Neural progenitor cell (in vitro differentiated cells): ENCODE data around the gene RNF115. TPM values are rescaled to one million over a fixed set of nuclear protein-coding genes. Genes with fewer than 3 reads are reported as not detected.

Source experiments
- DNase-seq: peaks from one replicate; pipeline ENCODE4 v3.0.0-alpha.2; 2016; ENCODE audit warnings: low spot score
- H2AFZ ChIP-seq: fragments of 200-600 bp; sonication (generic); replicated peaks from 2 replicates; pipeline ENCODE4 v1.6.1; 2016; ENCODE audit warnings: antibody characterized with exemption
- H3F3A ChIP-seq: fragments of 200-600 bp; sonication (generic); 2 replicates; pipeline ENCODE4 v1.6.1; 2016; ENCODE audit warnings: antibody characterized with exemption, low read depth
- H3K27ac ChIP-seq: fragments of 200-600 bp; sonication (generic); 2 replicates; pipeline ENCODE4 v1.5.1; 2016; ENCODE audit warnings: mild to moderate bottlenecking
- H3K27me3 ChIP-seq: fragments of 200-600 bp; sonication (generic); 2 replicates; pipeline ENCODE4 v1.6.1; 2016; ENCODE audit warnings: mild to moderate bottlenecking, moderate library complexity
- H3K36me3 ChIP-seq: fragments of 200-600 bp; sonication (generic); 2 replicates; pipeline ENCODE4 v1.5.1; 2016
- H3K4me1 ChIP-seq: fragments of 200-600 bp; sonication (generic); 2 replicates; pipeline ENCODE4 v1.6.1; 2016; ENCODE audit warnings: mixed run types
- H3K4me2 ChIP-seq: fragments of 200-600 bp; sonication (generic); 2 replicates; pipeline ENCODE4 v1.6.1; 2016
- H3K4me3 ChIP-seq: fragments of 200-600 bp; sonication (generic); 2 replicates; pipeline ENCODE4 v1.5.1; 2016
- H3K79me2 ChIP-seq: fragments of 200-600 bp; sonication (generic); 2 replicates; pipeline ENCODE4 v1.6.1; 2016; ENCODE audit warnings: low read depth
- H3K9ac ChIP-seq: fragments of 200-600 bp; sonication (generic); 2 replicates; pipeline ENCODE4 v1.6.1; 2016
- H3K9me3 ChIP-seq: fragments of 200-600 bp; sonication (generic); 2 replicates; pipeline ENCODE4 v1.5.1; 2016; ENCODE audit warnings: low read depth
- H4K20me1 ChIP-seq: fragments of 200-600 bp; sonication (generic); 2 replicates; pipeline ENCODE4 v1.6.1; 2016; ENCODE audit warnings: low read depth
- H3K27ac Mint-ChIP-seq: 3 replicates; pipeline ENCODE4 v1.8.0; 2021; ENCODE audit warnings: mixed read lengths
- H3K27me3 Mint-ChIP-seq: 2 replicates; pipeline ENCODE4 v1.8.0; 2022; ENCODE audit warnings: low read depth, mild to moderate bottlenecking, inconsistent platforms, moderate library complexity, mixed read lengths; ENCODE audit not compliant: insufficient read depth
- H3K36me3 Mint-ChIP-seq: 3 replicates; pipeline ENCODE4 v1.8.0; 2021; ENCODE audit warnings: mixed read lengths
- H3K4me1 Mint-ChIP-seq: 3 replicates; pipeline ENCODE4 v1.8.0; 2021; ENCODE audit warnings: mixed read lengths
- H3K4me3 Mint-ChIP-seq: 3 replicates; pipeline ENCODE4 v1.8.0; 2021; ENCODE audit warnings: mild to moderate bottlenecking, moderate library complexity, mixed read lengths
- H3K9me3 Mint-ChIP-seq: 3 replicates; pipeline ENCODE4 v1.8.0; 2020; ENCODE audit warnings: mixed read lengths
- CTCF ChIP-seq: fragments of 200-600 bp; sonication (generic); IDR thresholded peaks from 2 replicates; pipeline ENCODE4 v1.5.1; 2017; ENCODE audit warnings: antibody characterized with exemption, mild to moderate bottlenecking
- EZH2 ChIP-seq: fragments of 200-600 bp; sonication (generic); IDR thresholded peaks from 2 replicates; pipeline ENCODE4 v1.6.1; 2017; ENCODE audit warnings: antibody characterized with exemption, mild to moderate bottlenecking, moderate library complexity
- EZH2phosphoT487 ChIP-seq: fragments of 200-600 bp; sonication (generic); IDR thresholded peaks from 2 replicates; pipeline ENCODE4 v1.6.1; 2017; ENCODE audit warnings: antibody characterized with exemption
- total RNA-seq: library from RNA; depleted of rRNA; stranded (reverse); fragments of >200 nt; gene quantifications from 2 replicates; pipeline ENCODE4 v1.2.3, GENCODE V29; 2015; ENCODE audit warnings: low replicate concordance

The RNF115 gene
- total RNA-seq, 1 donor from 2014 or later: 12.9 TPM

- Mint-ChIP-seq H3K4me1 (no peaks in the 10 kb centered on the region), H3K9me3 (peaks cover 2% of the 10 kb centered on the region), H3K4me3 (no peak overlapping the region), H3K27me3 (peaks cover 16% of the 10 kb centered on the region), H3K36me3 (no peaks in the 10 kb centered on the region), H3K27ac (no peak overlapping the region)
- DNase-seq: no peak
- no peaks in the 10 kb centered on the region for H4K20me1 ChIP-seq
- H3K9ac ChIP-seq: no peak overlapping the region
- no peaks in the 10 kb centered on the region for H3K79me2 ChIP-seq
- H3F3A ChIP-seq: no peaks in the 10 kb centered on the region
- H3K4me1 ChIP-seq: no peaks in the 10 kb centered on the region
- H3K4me3 ChIP-seq: no peak overlapping the region
- H3K9me3 ChIP-seq: no peaks in the 10 kb centered on the region
- H3K27me3 ChIP-seq: no peaks in the 10 kb centered on the region
- H3K36me3 ChIP-seq: no peaks in the 10 kb centered on the region
- no peak overlapping the region for H3K4me2 ChIP-seq
- no peak overlapping the region for H2AFZ ChIP-seq
- H3K27ac ChIP-seq: no peak overlapping the region
- TF ChIP-seq EZH2phosphoT487: no peak
- no peak for TF ChIP-seq EZH2
- no peak for TF ChIP-seq CTCF
These were observed 127.9 kb downstream of the RNF115 start for GRCh38 chr1:145695821-145696629.

DNA sequence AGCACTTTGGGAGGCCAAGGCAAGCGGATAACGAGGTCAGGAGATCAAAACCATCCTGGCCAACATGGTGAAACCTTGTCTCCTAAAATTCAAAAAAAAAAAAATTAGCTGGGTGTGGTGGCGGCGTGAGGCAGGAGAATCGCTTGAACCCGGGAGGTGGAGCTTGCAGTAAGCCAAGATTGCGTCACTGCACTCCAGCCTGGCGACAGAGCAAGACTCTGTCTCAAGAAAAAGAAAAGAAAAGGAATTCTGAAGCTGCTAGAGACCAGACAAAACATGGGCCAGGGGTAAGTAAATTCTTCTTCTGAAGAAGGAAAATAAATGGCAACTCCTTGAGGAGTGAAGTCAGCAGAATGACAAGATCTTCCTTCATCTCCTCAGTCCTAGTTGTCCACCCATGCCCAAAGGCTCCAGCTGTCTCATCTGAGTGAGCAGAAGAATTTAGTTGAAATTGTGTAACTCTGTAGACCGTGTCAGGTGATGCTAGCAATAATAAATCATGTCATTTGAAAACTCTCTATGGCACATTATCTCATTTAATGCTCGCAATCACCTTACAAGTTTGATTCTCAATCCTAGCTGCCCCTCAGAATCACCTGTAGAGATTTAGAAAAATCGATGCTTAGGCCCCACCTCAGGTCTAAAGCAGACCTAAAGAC, 131.0 kb downstream of the RNF115 start:
- Mint-ChIP-seq H3K27ac (no peak overlapping the region), H3K9me3 (peaks cover 2% of the 10 kb centered on the region), H3K36me3 (no peaks in the 10 kb centered on the region)

More for the DNA sequence above, 131.0 kb downstream of the RNF115 start:
- Histone ChIP-seq H3K27ac (no peak overlapping the region), H3K4me2 (no peak overlapping the region), H2AFZ (no peak overlapping the region), H3K4me1 (no peaks in the 10 kb centered on the region), H3K9me3 (no peaks in the 10 kb centered on the region), H3K4me3 (no peak overlapping the region), H3K79me2 (no peaks in the 10 kb centered on the region), H4K20me1 (no peaks in the 10 kb centered on the region), H3K36me3 (no peaks in the 10 kb centered on the region), H3K27me3 (no peaks in the 10 kb centered on the region), H3K9ac (no peak overlapping the region), H3F3A (no peaks in the 10 kb centered on the region)
- no peak overlapping the region for H3K4me3 Mint-ChIP-seq
- H3K4me1 Mint-ChIP-seq: no peaks in the 10 kb centered on the region
- no peak for TF ChIP-seq EZH2
- no peak for TF ChIP-seq CTCF
- no peak for TF ChIP-seq EZH2phosphoT487
- peaks cover 11% of the 10 kb centered on the region for H3K27me3 Mint-ChIP-seq
- DNase-seq: no peak
